Activated CD4-positive, alpha-beta T cell treated with anti-CD3 and anti-CD28 coated beads, Interleukin-2, Interleukin-4, amounts not matched to agents 100 ng/mL and 50 ng/mL, durations not matched to agents 16 hours and 8 hours (primary cell): Measurements from ENCODE around the gene KIAA1755.

ENCODE experiments used
- DNase-seq: peaks from one replicate; pipeline ENCODE4 v3.0.0-alpha.2; 2020; ENCODE audit warnings: low spot score

The KIAA1755 gene

DNA sequence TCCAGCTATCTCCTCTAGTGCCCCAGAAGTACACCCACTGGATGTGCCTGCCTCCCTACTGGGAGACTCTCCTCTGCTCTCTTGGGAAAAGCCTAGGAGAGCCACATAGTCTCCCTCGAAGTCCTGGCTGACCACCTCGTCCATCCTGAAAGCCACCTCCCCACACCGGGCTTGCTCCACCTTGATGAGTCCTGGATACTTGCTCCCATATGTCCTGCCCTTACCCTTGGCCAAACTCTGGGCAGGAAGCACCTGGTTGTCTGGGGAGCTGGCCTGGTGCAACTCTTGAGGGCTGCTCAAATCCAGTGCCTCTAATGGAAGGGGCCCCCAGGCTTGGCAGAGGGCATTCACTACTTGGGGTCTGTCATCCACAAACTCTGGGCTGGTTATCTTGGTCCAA, 19.3 kb downstream of the KIAA1755 start:
- no peak for DNase-seq

GRCh38 chr20:38239441-38239840, 21.1 kb downstream of the KIAA1755 start:
- no peak for DNase-seq

DNA sequence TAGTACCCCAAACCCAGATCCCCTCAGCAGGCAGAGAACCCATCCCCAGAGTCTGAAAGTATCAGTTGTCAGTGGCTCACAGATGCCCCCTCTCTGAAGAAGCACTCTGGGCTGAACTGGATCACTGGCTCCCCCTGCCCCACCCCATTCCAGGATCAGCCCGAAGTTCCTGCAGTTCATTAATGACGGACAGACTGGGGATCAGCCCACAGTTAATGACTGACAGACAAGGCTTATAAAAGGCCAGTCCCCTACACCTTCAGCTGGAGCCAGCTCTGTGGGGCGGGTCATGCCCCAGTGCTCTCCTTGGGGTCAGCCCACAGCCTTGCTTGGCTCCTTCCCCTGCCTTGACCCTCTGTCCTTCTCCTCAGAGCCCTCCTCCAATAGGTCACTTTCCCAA, 21.7 kb downstream of the KIAA1755 start:
- DNase-seq, result no peak

DNA sequence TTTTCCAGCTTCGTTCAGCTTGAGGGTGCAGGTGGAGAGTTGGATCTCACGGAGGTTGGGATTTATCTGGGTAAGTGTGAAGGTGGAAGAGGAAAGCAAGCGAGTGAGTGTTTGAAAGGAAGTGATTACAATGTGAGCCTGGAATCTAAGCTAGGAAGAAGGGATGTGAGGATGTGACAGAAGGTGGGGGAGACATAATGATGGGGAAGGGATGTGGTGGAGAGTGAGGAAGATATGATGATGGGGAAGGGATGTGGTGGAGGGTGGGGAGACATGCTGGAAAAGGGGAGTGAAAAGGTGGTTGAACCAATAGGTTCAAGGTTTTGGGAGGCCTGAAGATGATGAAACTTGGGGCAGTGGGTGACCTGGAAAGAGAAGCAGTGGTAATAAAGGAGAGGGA, 23.2 kb downstream of the KIAA1755 start:
- no peak for DNase-seq

- no peak for DNase-seq
These were observed 28.9 kb downstream of the KIAA1755 start for GRCh38 chr20:38231531-38232121.

- no peak for DNase-seq
These were observed 29.5 kb downstream of the KIAA1755 start for GRCh38 chr20:38230957-38231526.

GRCh38 chr20:38230253-38230551, 30.3 kb downstream of the KIAA1755 start:
- no peak for DNase-seq

- DNase-seq, result no peak
These were observed 30.9 kb downstream of the KIAA1755 start for GRCh38 chr20:38229376-38230252.

GRCh38 chr20:38228436-38228835, 32.1 kb downstream of the KIAA1755 start:
- no peak for DNase-seq

- no peak for DNase-seq
These were observed 32.8 kb downstream of the KIAA1755 start for GRCh38 chr20:38227420-38228360.

- DNase-seq, result no peak
These were observed 34.0 kb downstream of the KIAA1755 start for GRCh38 chr20:38226553-38226952.

- no peak for DNase-seq
These were observed 34.7 kb downstream of the KIAA1755 start for GRCh38 chr20:38225900-38226263.

DNA sequence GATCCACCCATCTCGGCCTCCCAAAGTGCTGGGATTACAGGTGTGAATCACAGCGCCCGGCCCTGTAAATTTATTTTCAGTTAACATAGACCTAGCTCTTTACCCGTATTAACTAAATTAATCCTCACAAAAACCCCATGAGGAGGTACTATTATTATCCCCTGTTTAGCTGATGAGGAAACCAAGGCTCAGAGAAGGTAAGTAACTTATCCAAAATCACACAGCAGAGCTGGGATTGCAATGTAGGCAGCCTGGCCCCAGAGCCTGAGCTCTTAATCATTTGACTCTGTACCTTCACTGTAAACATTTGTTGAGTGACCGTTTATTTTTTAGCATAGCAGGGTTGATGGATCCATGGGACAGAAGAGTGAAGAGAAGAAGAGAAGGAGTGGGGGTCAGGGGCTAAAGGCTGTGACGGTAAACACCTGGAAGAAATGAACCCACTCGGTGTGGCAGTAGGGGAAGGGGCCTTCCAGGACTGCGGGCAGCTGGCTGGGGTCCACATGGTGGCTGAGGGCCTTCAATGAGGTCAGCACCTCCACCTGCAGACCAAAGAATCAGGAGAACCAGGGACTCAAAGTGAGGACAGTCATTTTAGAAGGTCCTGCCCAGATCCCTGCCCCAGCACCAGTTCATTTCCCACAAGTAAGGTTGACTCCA, 35.2 kb downstream of the KIAA1755 start:
- no peak for DNase-seq

GRCh38 chr20:38224531-38224930, 36.0 kb downstream of the KIAA1755 start:
- no peak for DNase-seq

GRCh38 chr20:38223743-38224100, 36.8 kb downstream of the KIAA1755 start:
- DNase-seq, result no peak

GRCh38 chr20:38222923-38223742, 37.4 kb downstream of the KIAA1755 start:
- DNase-seq, result no peak

DNA sequence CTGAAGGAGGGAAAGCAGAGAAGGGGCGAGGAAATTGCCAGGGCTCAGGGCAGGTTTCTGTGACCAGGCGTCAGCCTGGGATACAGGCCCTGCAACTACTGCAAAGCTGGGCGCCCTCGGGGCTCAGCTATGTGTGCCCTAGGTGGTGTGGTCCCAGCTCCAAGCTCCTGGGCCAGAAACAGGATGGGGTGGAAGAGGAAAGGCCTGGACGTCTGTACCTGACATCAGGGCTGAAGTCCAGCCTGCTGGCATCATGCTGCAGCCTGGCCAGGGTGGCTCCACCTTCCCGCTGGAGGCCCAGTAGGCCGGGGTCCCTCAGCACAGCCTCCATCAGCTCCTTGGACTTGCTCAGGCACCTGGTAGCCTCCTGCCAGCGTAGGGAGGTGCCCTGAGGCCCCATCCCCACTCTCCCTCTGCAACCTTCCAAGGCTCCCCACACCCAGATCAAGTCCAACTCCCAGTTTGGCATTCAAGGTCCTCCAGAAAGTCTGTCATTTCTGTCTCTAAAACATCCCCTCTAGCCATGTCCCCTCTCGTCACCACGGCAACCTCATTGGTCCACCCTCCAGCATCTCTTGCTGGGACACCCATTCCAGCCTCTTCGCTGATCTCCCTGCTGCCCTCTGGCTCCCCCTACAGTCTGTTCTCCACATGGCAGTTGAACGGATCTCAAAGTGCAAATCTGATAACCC, 38.2 kb downstream of the KIAA1755 start:
- peak; percentile 69 for DNase-seq

GRCh38 chr20:38221119-38221589, 39.4 kb downstream of the KIAA1755 start:
- peak; percentile 68 for DNase-seq

GRCh38 chr20:38220587-38221118, 39.9 kb downstream of the KIAA1755 start:
- DNase-seq, result no peak
